Stimulated activated CD8-positive, alpha-beta memory T cell treated with anti-CD3 and anti-CD28 coated beads, Interleukin-4, amount 100 ng/mL, for 4 hours (primary cell): ENCODE data around the gene FLT4.

ENCODE experiments used
- DNase-seq, 2 donors: peaks; one replicate each; pipeline ENCODE4 v3.0.0-alpha.2; 2020; ENCODE audit warnings: low read depth in 2 of 2, low spot score in 1 of 2

Gene FLT4

GRCh38 chr5:180643191-180643851 lies 6.1 kb downstream of the FLT4 start:
- DNase-seq: no peak

- DNase-seq: no peak
These were observed 6.6 kb downstream of the FLT4 start for GRCh38 chr5:180642779-180643178.

GRCh38 chr5:180642181-180642775 lies 7.1 kb downstream of the FLT4 start:
- no peak for DNase-seq

- DNase-seq: no peak
These were observed 7.9 kb downstream of the FLT4 start for GRCh38 chr5:180641566-180641900.

- no peak for DNase-seq
These were observed 8.4 kb downstream of the FLT4 start for GRCh38 chr5:180640861-180641565.

GRCh38 chr5:180640611-180640860 lies 8.9 kb downstream of the FLT4 start:
- no peak for DNase-seq

GRCh38 chr5:180639741-180640610 lies 9.4 kb downstream of the FLT4 start:
- DNase-seq: no peak

GRCh38 chr5:180639287-180639686 lies 10.1 kb downstream of the FLT4 start:
- no peak for DNase-seq

GRCh38 chr5:180637962-180638680 lies 11.3 kb downstream of the FLT4 start:
- no peak for DNase-seq

- no peak for DNase-seq
These were observed 12.9 kb downstream of the FLT4 start for GRCh38 chr5:180636403-180637075.

GRCh38 chr5:180636016-180636402 lies 13.4 kb downstream of the FLT4 start:
- DNase-seq: no peak

- DNase-seq: no peak
These were observed 15.9 kb downstream of the FLT4 start for GRCh38 chr5:180633283-180634177.

- DNase-seq: no peak
These were observed 16.6 kb downstream of the FLT4 start for GRCh38 chr5:180632768-180633167.

- no peak for DNase-seq
These were observed 17.6 kb downstream of the FLT4 start for GRCh38 chr5:180631549-180632383.

GRCh38 chr5:180630426-180630825 lies 19.0 kb downstream of the FLT4 start:
- no peak for DNase-seq

GRCh38 chr5:180629831-180630382 lies 19.5 kb downstream of the FLT4 start:
- DNase-seq: no peak

GRCh38 chr5:180628827-180629750 lies 20.3 kb downstream of the FLT4 start:
- no peak for DNase-seq
